Hypothalamus (tissue), 51 donors: ENCODE measurements around the gene TMEM242.

Experiments
- DNase-seq, 51 donors: peaks; one replicate each; lab custom pipeline; 2025; lab: John Stamatoyannopoulos, UW

The TMEM242 gene

DNA sequence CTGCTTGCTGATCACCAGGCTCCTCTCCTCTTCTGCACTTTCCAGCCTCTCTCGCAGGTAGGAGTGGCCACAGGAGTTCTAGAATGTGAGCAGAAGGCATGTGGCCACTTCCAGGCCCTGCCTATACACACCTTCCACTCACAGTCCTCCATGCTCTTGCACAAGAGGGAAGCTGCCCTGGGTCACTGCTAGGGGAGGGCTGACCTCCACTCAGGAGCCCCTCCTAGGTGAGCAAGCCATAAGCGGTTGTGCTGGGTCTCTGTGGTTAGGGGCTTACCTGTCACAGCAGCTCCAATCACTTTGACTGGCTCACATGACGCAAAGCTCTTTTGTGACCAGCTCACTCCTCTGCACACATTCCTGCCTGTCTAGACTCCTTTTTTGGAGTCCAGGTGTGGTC lies 68.2 kb downstream of the TMEM242 start:
- no peak for DNase-seq

DNA sequence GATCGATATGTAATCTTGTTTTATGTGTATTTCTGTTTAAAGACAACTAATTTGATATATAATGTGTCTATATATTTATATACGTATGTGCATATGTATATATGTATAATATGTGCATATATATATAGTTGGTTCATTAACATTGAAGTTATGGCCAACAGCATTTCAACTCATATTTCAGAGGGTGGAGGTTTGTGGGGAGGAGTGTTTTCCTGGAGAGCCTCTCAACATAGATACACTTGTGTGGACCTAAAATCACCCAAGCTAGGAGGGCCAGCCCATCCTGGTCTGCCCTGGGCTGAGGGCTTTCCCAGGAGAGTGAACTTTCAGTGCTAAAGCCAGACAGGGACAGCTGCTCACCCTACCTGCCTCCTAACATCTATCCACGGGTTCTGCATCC lies 68.8 kb downstream of the TMEM242 start:
- DNase-seq = no peak

GRCh38 chr6:157253699-157254098 lies 69.6 kb downstream of the TMEM242 start:
- no peak for DNase-seq

- no peak for DNase-seq
These were observed 70.3 kb downstream of the TMEM242 start for GRCh38 chr6:157253017-157253416.

GRCh38 chr6:157251586-157252247 lies 71.6 kb downstream of the TMEM242 start:
- DNase-seq = no peak

- no peak for DNase-seq
These were observed 73.5 kb downstream of the TMEM242 start for GRCh38 chr6:157249826-157250225.

- no peak for DNase-seq
These were observed 75.1 kb downstream of the TMEM242 start for GRCh38 chr6:157248264-157248663.

DNA sequence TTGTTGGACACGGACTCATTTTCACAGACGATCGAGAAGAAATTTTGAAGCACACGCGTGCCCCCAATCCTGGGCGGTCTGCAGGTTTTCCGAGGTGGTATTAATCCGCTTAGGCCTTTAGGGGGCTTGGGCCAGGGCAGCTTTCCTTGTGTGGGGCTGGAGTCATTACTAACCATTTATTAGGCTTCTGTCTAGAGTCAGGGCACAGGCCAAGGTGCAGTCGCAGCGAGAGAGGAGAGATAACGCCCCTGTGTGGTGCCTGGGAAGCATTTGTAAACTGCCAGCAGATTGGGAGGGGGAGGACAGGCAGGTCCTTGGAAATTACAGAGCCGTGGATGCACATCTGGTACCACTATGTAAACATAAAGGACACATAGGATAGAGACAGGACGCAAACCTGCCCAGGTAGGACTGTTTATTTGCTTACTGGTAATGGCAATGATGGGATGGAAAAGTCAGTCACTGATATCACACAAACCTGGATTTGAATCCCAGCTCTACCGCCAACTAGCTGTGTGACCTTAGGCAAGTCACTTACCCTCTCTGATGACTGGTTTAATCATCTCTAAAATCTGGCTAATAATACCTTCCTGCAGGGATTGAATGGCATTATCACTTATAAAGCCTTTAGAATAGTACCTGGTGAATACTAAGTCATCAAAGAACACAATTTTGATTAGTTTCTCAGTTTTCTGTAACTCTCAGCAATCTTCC lies 76.4 kb downstream of the TMEM242 start:
- no peak for DNase-seq

- no peak for DNase-seq
These were observed 77.2 kb downstream of the TMEM242 start for GRCh38 chr6:157246048-157246630.

DNA sequence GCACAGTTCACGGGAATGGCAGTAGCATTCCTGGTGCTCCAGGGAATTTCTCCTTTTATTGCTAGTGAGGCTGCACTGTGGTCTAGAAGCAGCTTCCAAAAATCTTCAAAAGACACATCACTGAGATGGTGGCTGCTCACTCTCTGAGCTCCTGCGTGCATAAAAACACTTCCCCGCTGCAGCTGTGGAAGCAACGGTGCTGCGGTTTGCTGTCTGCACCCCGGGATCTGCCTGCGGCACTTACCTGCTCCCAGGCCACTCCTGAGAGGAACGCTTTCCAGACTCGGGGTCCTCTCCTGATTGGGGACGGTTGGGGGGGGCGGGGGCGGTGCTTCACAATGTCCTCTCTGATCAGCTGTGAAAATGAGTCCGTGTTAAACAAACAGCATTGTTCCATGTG lies 77.9 kb downstream of the TMEM242 start:
- no peak for DNase-seq

DNA sequence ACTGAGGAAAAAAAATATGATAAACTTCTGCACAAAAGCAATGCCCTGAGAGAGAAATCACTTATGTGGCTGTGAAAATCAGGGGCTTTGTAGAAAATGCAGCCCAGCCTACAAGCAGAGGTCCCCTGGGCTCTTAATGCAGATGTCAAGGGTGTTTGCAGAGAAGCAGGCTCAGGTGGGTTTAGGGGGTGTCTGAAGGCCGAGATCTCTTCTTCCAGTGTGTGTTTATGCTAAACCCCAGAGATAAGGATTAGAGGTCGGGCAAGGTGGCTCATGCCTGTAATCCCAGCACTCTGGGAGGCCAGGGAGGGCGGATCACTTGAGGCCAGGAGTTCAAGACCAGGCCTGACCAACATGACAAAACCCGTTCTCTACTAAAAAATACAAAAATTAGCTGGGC lies 78.5 kb downstream of the TMEM242 start:
- no peak for DNase-seq

DNA sequence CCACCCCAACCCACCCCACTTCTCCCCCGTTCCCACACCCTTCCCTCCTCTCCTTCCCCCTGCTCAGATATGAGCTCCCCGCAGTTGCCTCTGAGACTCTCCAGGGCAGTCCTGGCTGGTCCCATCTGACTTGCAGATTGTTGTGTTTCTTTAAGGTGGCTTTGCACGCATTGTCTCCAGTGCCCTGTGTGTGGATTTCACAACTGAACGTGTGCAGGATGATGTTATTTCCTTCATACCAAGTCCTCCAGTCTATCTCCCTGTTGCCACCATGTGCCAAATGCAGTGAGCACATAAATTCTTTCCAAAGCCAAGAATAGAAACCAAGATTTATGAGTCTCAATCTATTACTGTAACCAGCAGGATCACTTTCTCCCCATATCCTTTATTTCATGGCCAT lies 79.1 kb downstream of the TMEM242 start:
- DNase-seq = no peak

DNA sequence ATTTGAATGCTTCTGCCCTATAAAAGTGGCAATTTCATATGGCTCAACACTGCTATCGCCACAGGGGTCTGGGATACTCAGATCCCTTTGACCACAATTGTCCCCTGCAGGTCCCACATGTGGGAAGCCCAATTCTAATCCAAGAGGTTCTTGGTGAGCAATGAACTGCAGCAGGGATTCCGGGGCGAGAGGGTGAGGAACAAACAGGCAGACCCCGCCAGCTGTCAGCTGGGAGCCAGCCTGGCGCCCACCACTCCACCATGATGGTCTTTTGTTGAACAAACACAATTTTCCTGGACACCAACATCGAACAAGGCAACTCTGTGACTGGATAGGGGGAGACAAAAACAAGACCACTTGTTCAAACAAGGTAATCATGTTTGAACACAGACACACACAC lies 80.5 kb downstream of the TMEM242 start:
- DNase-seq = no peak

- no peak for DNase-seq
These were observed 82.4 kb downstream of the TMEM242 start for GRCh38 chr6:157240960-157241311.

DNA sequence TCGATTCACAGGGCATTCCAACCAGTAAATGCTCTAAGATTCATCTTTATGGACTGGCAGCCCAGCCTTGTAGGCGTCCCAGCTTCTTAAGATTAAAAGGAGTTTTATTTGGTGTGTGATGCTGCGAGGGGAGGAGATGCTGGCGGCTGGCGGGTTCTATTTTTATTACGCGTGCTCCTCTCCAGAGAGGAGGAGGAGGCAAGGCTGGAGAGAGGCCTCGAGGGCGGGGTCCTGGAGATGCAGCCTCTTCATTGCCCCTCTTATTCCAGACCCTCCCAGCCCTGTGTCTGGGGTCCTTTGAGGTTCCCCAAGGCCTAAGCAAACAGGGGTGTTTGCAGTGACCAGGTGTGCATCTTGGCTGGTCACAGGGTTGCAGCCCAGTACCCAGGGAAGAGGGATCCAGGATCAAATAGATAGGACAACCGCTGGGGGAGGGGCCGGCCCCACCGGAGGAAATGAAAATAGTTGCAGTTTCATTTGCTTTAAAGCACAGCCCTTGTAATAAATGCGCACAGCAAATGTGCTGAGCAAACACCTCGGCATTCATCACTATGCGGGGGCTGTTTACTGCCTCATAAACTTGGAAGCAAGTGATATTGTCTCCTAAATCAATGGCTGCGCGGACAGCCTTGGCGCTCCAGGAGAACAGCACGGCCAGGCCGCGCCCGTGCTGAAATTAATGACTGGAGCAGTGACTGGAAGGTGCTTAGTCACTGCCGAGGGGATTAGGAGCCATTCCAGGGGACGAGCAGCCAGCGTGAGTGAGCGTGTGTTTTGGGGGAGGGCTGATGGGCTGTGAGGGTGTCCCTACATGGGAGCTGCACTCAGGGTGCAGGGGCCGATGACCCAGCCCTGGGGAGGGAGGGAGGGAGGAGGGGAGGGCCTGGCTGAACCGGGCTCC lies 83.0 kb downstream of the TMEM242 start:
- peak in 16 of 51 donors; percentile 9 to 54 (median 32) for DNase-seq

DNA sequence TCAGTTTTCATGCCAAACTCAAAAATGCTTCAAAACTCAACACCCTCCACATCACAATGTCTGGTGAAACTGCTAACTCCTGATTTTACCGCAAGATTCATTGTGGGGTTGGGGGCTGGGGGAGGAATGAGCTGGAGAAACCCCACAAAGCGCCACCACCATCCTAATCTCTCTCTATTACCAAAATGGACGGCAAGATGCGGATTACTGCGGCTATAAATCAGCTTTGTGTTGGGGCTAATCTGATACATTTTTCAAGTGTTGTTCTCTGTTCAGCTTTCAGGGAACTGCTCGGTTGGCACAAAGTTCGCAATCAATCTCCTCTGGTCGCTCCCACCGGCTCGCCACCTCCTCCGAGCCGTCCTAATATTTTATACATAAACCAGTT lies 83.7 kb downstream of the TMEM242 start:
- no peak for DNase-seq
